ENCODE measurements around the gene ERBB2.

DNA sequence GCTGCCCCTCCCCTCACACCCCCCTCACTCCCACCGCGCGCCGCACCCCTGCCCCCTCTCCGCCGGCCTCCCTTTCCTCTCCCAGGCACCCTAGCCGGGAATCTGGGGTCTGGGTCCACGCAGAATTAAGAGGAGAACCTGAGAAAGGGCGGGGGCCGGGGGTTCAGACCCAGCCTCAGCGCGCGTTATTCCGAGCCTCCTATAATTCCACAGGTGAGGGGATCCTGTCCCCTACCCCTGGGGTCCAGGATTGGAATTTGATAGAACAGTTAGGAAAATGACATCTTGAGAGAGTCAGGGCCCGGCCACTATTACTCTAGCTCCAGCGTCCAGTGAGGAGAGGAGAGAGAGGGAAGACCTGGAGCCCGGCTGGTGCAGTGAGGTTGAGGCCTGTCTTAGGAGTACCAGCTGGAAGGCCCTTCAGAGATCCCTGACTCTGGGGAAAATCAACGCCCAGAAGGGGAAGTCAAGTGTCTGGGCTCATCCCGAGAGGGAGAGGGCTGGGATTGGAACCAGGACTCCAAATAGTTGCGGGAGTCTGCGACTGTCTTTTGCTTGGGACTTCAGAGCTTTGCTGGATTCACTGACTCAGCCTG lies 55.2 kb downstream of the ERBB2 start:
- TF ChIP-seq EZH2phosphoT487 (IDR thresholded peaks at IDR 0.05; ENCODE audit: insufficient read depth, low read depth) (no peak), EZH2 (IDR thresholded peaks at IDR 0.05; ENCODE audit: insufficient read depth, poor library complexity, severe bottlenecking) (no peak)

Data from GM23248 (cell line).